Measurements from ENCODE around the gene MBD6. TPM values are rescaled to one million over a fixed set of nuclear protein-coding genes. Genes with fewer than 3 reads are reported as not detected.
"Not testable (repeated sequence)": the region's sequence is repeated elsewhere in the genome, so short reads cannot be mapped to it uniquely, and the experiment has no call there.

MBD6 gene
- total RNA-seq, 1 donor from 2014 or later: 115 TPM

DNA sequence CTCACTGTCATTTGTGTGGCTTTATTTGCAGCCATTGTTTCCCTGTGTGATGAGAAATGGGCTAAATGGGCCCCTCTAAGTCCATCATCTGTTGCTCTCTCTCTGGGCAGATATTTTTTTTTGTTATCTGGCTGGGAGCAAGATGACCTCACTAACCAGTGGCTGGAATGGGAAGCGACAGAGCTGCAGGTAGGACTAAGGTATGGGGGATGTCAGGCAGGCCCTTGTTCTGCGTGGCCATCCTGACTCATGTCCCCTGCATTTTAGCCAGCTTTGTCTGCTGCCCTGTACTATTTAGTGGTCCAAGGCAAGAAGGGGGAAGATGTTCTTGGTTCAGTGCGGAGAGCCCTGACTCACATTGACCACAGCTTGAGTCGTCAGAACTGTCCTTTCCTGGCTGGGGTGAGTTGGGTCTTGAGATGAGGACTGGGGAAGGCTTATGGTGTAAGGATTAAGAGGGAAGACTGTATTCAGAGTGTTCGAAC lies 33.4 kb upstream of the MBD6 start:
- no peak for DNase-seq (ENCODE audit: low spot score)

DNA sequence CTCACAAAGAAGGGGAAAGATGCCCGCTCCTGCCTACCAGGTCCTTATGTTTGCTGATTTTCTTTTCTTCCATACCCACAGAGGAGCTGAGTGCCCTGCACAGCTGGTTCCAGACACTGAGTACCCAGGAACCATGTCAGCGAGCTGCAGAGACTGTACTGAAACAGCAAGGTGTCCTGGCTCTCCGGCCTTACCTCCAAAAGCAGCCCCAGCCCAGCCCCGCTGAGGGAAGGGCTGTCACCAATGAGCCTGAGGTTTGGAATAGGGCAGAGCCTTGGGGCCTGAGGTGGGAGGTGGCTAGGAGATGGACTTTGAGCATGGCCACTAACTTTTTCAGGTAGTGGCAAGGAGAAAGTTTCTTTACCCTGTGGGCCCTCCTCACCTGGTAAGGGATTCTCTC lies 32.5 kb upstream of the MBD6 start:
- DNase-seq (ENCODE audit: low spot score): no peak

DNA sequence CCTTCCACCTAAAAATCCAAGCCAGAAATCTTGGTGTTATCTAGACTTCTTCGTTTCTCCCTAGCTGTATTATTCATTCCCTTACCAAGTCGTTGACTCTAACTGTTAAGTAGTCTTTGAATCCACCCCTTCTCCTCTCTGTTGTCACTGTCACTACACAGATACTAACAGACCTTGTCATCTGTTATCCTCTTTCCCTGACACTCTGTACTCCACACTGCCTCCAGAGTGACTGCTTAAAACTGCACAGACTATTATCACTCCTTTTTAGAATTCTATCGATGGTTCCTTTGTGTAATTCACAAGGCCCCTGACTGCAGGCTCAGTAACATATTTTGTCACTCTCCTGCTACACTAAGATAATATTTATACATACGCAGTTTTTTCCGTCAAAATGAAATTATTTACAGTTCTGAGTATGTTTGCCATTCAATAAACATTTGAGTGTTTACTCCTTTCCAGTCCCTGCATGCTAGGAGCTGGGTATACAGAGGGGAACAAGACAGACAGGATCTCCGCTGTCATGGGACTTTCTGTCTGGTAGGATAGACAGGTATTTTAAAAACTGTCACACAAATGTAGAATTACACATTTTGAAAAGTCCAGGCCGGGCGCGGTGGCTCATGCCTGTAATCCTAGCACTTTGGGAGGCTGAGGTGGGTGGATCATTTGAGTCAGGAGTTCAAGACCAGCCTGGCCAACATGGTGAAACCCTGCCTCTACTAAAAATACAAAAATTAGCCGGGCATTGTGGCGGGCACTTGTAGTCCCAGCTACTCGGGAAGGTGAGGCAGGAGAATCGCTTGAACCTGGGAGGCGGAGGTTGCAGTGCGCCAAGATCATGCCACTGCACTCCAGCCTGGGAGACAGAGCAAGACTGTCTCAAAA lies 31.0 kb upstream of the MBD6 start:
- no peak for DNase-seq (ENCODE audit: low spot score)

DNA sequence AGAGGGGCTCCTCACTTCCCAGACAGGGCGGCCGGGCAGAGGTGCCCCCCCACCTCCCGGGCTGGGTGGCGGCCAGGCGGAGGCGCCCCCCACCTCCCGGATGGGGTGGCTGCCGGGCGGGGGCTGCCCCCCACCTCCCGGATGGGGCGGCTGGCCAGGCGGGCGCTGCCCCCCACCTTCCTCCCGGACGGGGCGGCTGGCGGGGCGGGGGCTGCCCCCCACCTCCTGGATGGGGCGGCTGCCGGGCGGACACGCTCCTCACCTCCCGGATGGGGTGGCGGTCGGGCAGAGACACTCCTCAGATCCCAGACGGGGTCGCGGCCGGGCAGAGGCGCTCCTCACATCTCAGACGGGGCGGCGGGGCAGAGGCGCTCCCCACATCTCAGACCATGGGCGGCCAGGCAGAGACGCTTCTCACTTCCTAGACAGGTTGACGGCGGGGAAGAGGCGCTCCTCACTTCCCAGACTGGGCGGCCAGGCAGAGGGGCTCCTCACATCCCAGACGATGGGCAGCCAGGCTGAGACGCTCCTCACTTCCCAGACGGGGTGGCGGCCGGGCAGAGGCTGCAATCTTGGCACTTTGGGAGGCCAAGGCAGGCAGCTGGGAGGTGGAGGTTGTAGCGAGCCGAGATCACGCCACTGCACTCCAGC lies 27.4 kb upstream of the MBD6 start:
- not testable (repeated sequence) for DNase-seq (ENCODE audit: low spot score)

DNA sequence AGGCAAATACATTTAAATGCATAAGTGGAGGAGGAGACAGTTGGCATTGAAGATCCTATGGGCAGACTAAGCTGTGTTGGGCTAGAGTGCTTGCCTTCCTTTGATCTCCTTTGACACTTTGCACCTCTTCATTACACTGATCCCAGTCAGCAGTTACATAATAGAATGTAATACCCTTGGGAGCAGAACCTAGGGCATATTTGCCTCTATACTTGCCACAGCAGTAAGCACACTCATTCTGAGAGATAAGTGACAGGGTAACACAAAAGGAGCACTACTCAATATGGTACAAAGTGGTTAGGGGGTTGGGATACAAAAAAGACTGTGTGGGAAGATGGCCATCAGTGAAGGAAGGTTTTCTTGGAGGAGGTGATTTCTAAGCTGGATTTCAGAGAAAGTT lies 25.8 kb upstream of the MBD6 start:
- DNase-seq (ENCODE audit: low spot score): no peak

DNA sequence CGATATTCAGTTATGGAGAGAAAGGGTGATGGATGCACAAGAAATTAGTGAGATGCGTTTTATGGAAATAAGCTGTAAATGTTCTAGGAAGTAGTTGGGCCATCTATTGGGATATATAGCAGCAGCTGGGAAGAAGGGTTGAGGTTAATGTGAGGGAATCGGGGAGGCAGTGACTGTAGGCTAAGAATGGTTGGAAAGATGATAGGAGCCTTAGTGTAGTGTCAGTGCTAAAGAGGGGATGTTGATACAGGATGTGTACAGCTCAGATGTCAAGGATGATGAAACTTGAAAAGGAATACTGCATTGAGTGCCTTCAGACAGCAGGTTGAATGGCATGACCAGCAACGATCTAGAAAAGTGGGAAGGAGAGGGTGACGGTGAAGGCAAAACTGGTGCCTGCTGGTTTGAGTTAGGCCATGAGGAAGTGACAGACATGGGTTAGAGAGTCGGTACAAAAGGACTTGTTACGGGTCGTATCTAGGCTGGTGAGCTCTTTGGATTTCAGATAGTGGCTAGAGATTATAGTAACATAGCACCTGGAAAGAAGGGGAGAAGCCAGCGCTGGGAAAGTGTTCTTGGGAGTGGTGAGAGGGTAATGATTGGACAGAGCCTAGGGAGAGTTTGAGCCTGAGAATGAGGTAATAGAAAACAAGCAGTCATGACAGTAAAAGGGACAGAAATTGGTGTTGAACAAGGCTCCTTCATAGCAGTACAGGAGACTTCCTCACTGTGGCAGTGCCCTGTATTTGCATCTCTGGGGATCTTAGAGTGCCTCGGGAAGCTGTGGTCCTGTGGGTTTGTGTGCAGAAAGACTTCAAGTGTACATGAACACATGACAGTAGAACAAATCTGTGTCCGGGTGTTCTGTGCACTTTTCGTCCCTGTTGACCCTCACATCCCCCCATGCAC lies 25.1 kb upstream of the MBD6 start:
- DNase-seq (ENCODE audit: low spot score): no peak

DNA sequence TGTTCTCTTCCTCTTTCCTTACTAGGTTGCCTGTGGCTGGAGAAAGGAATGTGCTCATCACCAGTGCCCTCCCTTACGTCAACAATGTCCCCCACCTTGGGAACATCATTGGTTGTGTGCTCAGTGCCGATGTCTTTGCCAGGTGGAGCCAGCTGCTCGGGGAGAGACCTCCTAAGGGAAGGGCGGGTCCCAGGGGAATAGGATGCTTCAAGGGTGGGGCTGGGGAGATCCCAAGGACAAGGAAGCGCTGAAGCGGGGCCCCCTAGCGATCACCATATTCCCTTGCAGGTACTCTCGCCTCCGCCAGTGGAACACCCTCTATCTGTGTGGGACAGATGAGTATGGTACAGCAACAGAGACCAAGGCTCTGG lies 24.5 kb upstream of the MBD6 start:
- no peak for DNase-seq (ENCODE audit: low spot score)

DNA sequence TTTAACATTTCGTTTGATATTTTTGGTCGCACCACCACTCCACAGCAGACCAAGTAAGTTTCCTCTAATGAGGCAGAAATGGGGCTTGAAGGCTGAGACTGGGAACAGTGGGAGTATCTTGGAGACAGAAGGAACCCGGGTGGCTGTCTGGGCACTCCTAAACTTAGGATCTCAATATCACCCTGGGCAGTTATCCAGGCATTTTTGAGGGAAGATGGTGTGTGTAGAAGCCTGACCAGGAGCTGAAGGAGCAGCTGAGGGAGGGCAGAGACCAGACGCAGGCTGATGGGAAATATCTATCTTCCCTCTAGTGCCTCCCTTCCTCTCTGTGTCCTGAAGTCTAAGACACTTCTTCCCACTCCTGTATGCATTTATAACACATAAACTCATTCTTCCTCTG lies 24.1 kb upstream of the MBD6 start:
- no peak for DNase-seq (ENCODE audit: low spot score)

DNA sequence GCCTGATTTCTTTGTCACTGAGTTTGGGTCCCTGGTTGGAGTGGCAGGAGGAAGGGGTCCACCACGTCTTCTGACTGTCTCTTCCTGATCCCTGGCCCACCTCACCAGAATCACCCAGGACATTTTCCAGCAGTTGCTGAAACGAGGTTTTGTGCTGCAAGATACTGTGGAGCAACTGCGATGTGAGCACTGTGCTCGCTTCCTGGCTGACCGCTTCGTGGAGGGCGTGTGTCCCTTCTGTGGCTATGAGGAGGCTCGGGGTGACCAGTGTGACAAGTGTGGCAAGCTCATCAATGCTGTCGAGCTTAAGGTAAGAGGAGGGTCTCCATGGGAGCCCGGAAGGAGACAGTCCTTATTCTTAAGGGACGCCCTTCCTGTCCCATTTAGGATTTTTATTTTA lies 22.4 kb upstream of the MBD6 start:
- DNase-seq (ENCODE audit: low spot score): no peak

DNA sequence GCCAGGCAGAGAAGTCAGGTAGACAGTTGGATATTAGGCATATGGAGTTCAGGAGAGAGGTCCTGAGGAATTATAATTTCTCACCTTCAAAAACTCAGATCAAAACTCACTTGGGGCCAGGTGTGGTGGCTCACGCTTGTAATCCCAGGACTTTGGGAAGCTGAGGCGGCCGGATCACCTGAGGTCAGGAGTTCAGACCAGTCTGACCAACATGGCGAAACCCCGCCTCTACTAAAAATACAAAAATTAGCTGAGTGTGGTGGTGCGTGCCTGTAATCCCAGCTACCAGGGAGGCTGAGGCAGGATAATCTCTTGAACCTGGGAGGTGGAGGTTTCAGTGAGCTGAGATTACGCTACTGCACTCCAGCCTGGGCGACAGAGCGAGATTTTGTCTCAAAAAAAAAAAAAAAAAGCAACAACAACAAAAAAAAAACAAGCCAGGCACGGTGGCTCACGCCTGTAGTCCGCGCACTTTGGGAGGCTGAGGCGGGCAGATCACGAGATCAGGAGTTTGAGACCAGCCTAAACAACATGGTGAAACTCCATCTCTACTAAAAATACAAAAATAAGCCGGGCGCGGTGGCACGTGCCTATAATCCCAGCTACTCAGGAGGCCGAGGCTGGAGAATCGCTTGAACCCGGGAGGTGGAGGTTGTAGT lies 20.2 kb upstream of the MBD6 start:
- DNase-seq (ENCODE audit: low spot score): not testable (repeated sequence)

DNA sequence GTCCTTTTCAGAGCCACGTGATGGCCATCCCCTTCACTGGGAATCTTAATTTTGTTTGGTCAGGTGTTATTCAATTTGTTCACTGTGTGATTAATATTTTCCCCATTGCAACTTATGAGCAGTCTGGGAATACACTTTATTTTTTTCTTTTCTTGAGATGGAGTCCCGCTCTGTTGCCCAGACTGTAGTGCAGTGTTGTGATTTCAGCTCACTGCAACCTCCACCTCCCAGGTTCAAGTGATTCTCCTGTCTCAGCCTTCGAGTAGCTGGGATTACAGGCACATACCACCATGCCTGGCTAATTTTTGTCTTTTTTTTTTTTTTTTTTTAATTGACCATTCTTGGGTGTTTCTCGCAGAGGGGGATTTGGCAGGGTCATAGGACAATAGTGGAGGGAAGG lies 16.1 kb upstream of the MBD6 start:
- not testable (repeated sequence) for DNase-seq (ENCODE audit: low spot score)

DNA sequence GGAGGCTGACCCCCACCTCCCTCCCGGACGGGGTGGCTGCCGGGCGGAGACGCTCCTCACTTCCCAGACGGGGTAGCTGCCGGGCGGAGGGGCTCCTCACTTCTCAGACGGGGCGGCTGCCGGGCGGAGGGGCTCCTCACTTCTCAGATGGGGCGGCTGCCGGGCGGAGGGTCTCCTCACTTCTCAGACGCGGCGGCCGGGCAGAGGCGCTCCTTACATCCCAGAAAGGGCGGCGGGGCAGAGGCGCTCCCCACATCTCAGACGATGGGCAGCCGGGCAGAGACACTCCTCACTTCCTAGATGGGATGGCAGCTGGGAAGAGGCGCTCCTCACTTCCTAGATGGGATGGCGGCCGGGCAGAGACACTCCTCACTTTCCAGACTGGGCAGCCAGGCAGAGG lies 14.8 kb upstream of the MBD6 start:
- DNase-seq (ENCODE audit: low spot score): not testable (repeated sequence)

DNA sequence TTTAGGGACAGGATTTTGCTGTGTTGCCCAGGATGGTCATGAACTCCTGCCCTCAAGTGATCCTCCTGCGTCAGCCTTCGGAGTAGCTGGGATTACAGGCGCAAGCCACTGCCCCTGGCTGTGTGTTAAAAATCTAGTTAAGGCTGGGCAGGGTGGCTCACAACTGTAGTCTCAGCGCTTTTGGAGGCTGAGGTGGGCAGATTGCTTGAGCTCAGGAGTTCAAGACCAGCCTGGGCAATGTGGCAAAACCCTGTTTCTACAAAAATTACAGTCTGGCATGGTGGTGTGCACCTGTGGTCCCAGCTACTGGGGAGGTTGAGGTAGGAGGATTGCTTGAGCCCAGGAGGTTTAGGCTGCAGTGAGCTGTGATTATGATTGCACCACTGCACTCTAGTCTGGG lies 11.5 kb upstream of the MBD6 start:
- no peak for DNase-seq (ENCODE audit: low spot score)

DNA sequence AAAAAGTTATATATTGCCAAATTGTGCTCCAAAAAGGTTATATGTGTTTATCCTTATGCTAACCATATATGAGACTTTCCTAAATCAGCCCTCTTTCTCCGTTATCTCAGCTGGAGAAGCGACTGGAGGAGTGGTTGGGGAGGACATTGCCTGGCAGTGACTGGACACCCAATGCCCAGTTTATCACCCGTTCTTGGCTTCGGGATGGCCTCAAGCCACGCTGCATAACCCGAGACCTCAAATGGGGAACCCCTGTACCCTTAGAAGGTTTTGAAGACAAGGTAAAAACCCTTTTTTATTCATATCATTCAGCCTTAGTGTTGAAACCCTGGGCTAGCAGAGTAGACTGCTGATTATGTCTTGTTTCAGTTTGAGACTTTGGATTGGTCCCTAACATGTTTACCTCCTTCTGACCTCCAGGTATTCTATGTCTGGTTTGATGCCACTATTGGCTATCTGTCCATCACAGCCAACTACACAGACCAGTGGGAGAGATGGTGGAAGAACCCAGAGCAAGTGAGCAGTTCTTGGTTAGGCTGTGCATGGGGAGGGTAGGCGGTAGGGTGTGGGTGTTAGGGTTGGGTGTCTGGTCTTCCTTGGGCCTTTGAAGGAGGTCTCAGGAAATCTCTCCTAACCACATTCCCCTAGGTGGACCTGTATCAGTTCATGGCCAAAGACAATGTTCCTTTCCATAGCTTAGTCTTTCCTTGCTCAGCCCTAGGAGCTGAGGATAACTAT lies 10.9 kb upstream of the MBD6 start:
- no peak for DNase-seq (ENCODE audit: low spot score)

DNA sequence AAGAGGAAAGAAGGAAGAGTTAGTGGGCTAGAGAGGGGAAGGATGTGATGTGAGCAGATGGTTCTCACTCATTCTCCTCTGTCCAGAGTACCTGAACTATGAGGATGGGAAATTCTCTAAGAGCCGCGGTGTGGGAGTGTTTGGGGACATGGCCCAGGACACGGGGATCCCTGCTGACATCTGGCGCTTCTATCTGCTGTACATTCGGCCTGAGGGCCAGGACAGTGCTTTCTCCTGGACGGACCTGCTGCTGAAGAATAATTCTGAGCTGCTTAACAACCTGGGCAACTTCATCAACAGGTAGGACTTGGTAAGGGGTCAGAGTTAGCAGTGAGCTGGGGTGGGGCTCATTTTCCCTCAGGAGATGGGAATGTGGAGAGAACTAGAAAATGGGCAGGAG lies 10.0 kb upstream of the MBD6 start:
- no peak for DNase-seq (ENCODE audit: low spot score)

DNA sequence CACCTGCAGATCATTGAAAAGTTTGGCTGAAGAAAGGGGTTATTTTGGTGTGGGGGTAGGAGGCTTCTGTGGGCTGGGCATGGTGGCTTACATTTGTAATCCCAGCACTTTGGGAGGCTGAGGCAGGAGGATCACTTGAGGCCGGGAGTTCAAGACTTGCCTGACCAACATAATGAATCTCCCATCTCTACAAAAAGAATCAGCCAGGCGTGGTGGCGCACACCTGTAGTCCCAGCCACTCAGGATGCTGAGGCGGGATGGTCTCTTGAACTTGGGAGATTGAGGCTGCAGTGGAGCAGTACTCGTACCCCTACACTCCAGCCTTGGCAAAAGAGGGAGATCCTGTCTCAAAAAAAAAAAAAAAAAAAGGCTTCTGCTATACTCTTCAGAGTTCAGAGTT lies 9.4 kb upstream of the MBD6 start:
- no peak for DNase-seq (ENCODE audit: low spot score)

DNA sequence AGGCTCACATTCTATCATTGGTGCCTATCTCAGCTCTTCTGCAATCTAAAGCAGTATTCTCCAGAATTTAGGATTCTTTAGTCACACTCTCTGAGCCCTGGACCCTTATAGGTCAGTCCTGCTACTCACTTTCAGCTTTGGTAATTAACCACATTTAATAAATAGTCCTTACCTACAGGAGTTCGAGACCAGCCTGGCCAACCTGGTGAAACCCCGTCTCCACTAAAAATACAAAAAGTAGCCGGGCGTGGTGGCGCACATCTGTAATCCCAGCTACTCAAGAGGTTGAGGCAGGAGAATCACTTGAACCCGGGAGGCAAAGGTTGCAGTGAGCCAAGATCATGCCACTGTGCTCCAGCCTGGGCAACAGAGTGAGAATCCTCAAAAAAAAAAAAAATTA lies 8.9 kb upstream of the MBD6 start:
- not testable (repeated sequence) for DNase-seq (ENCODE audit: low spot score)

DNA sequence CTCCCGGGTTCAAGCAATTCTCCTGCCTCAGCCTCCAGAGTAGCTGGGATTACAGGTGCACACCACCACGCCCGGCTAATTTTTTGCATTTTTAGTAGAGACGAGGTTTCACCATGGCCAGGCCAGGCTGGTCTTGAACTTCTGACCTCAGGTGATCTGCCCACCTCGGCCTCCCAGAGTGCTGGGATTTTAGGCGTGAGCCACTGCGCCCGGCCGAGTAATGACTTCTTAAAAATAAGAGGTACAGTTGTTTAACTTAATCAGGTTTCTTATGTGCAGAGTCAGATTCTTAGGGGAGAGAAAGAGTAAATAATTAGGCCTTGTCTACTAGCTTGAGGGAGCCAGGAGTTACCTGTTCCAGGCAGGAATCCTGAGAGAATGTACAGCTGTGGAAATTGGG lies 8.4 kb upstream of the MBD6 start:
- not testable (repeated sequence) for DNase-seq (ENCODE audit: low spot score)

DNA sequence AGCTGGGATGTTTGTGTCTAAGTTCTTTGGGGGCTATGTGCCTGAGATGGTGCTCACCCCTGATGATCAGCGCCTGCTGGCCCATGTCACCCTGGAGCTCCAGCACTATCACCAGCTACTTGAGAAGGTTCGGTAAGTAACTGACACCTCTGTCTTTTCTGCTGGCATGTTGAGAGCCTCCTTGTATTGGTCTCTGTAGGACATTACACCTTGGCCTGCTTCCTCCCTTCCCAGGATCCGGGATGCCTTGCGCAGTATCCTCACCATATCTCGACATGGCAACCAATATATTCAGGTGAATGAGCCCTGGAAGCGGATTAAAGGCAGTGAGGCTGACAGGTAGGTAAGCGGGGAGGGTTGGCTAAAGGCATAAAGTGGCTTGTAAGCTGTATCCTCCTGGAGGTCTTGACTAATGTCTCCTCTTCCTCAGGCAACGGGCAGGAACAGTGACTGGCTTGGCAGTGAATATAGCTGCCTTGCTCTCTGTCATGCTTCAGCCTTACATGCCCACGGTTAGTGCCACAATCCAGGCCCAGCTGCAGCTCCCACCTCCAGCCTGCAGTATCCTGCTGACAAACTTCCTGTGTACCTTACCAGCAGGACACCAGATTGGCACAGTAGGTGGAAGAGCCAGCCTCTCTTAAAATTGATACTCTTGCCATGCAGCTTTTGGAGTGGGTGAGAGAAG lies 7.8 kb upstream of the MBD6 start:
- DNase-seq (ENCODE audit: low spot score): no peak

DNA sequence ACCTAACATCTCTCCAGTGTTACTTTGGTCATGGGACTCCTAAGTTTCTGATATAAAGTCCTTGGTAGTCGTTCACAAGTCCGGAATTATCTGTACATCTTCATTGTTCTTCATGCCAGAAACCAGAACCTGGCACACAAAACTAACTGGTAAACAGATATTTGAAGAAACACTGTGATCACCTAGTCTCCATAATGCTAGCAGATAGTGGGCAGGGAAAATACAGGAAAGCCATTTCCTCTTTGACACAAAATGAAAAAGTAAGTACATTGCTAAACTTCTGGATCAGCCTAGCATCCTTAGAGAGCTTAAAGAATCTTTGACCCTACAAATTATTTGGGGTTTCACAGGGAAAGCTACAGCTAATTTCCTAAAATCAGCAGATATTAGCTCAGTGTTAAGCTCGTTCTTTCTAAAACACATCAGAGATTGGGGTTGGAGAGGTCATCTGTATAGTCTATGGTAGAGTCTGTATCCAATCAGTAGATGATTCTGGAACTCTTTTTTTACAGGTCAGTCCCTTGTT lies 7.2 kb upstream of the MBD6 start:
- DNase-seq (ENCODE audit: low spot score): no peak

Measured in mucosa of gallbladder (tissue), 1 donor.